ENCODE results near the gene LDB3.

Gene LDB3

GRCh38 chr10:86648704-86649427 is 19.4 kb upstream of the LDB3 start:
- CTCF ChIA-PET: interaction anchor here (0.6 to 2.1 kb wide), 2 partner anchors 35 to 125 kb away, joined by 4 to 5 read pairs; no protein-coding TSS in a partner anchor
- POLR2A ChIA-PET: no interaction called here
- TF ChIP-seq ELF4 (IDR thresholded peaks at IDR 0.05) (no peak), PKNOX1 (IDR thresholded peaks at IDR 0.05) (no peak), ARNT (IDR thresholded peaks at IDR 0.05) (no peak), SUZ12 (IDR thresholded peaks at IDR 0.05) (no peak), NFRKB (IDR thresholded peaks at IDR 0.05) (no peak), BHLHE40 (IDR thresholded peaks at IDR 0.05; ENCODE audit: borderline replicate concordance) (no peak), ZNF384 (IDR thresholded peaks at IDR 0.05) (no peak), LEF1 (IDR thresholded peaks at IDR 0.05; ENCODE audit: borderline replicate concordance) (no peak), L3MBTL2 (conservative IDR thresholded peaks at IDR 0.05) (no peak), FOXA1 (IDR thresholded peaks at IDR 0.05) (no peak), HDGF (IDR thresholded peaks at IDR 0.05; ENCODE audit: borderline replicate concordance) (no peak), CTBP1 (IDR thresholded peaks at IDR 0.05; ENCODE audit: borderline replicate concordance) (no peak), FOXM1 (IDR thresholded peaks at IDR 0.05; ENCODE audit: borderline replicate concordance) (no peak), FOXK2 (IDR thresholded peaks at IDR 0.05) (no peak), TARDBP (IDR thresholded peaks at IDR 0.05) (no peak), SP1 (IDR thresholded peaks at IDR 0.05) (no peak)
- no peak for DNase-seq (ENCODE audit: extremely low spot score)

GRCh38 chr10:86649471-86650150 is 18.7 kb upstream of the LDB3 start:
- ChIA-PET CTCF (interaction anchor here (2.1 kb wide), 1 partner anchor 35 kb away, joined by 4 read pairs; no protein-coding TSS in a partner anchor), POLR2A (no interaction called here)
- no peak for TF ChIP-seq SP1 (IDR thresholded peaks at IDR 0.05)
- no peak for TF ChIP-seq NFRKB (IDR thresholded peaks at IDR 0.05)
- TF ChIP-seq PKNOX1 (IDR thresholded peaks at IDR 0.05): no peak
- no peak for TF ChIP-seq CTBP1 (IDR thresholded peaks at IDR 0.05; ENCODE audit: borderline replicate concordance)
- TF ChIP-seq BHLHE40 (IDR thresholded peaks at IDR 0.05; ENCODE audit: borderline replicate concordance): no peak
- TF ChIP-seq L3MBTL2 (conservative IDR thresholded peaks at IDR 0.05): no peak
- TF ChIP-seq ZNF384 (IDR thresholded peaks at IDR 0.05): no peak
- TF ChIP-seq ELF4 (IDR thresholded peaks at IDR 0.05): no peak
- TF ChIP-seq FOXA1 (IDR thresholded peaks at IDR 0.05): no peak
- TF ChIP-seq ARNT (IDR thresholded peaks at IDR 0.05): no peak
- TF ChIP-seq HDGF (IDR thresholded peaks at IDR 0.05; ENCODE audit: borderline replicate concordance): no peak
- TF ChIP-seq TARDBP (IDR thresholded peaks at IDR 0.05): no peak
- DNase-seq (ENCODE audit: extremely low spot score): no peak

- TF ChIP-seq TARDBP (IDR thresholded peaks at IDR 0.05) (no peak), ZNF384 (IDR thresholded peaks at IDR 0.05) (no peak), L3MBTL2 (conservative IDR thresholded peaks at IDR 0.05) (no peak), ARNT (IDR thresholded peaks at IDR 0.05) (no peak), LEF1 (IDR thresholded peaks at IDR 0.05; ENCODE audit: borderline replicate concordance) (no peak), FOXK2 (IDR thresholded peaks at IDR 0.05) (no peak), HDGF (IDR thresholded peaks at IDR 0.05; ENCODE audit: borderline replicate concordance) (no peak), FOXM1 (IDR thresholded peaks at IDR 0.05; ENCODE audit: borderline replicate concordance) (no peak), SP1 (IDR thresholded peaks at IDR 0.05) (no peak), CTBP1 (IDR thresholded peaks at IDR 0.05; ENCODE audit: borderline replicate concordance) (no peak), ELF4 (IDR thresholded peaks at IDR 0.05) (no peak), BHLHE40 (IDR thresholded peaks at IDR 0.05; ENCODE audit: borderline replicate concordance) (no peak), NFRKB (IDR thresholded peaks at IDR 0.05) (no peak), SUZ12 (IDR thresholded peaks at IDR 0.05) (no peak), PKNOX1 (IDR thresholded peaks at IDR 0.05) (no peak)
- DNase-seq (ENCODE audit: extremely low spot score): no peak
- ChIA-PET POLR2A (no interaction called here), CTCF (no interaction called here)
These were observed 18.2 kb upstream of the LDB3 start for GRCh38 chr10:86650151-86650550.

- TF ChIP-seq LEF1 (IDR thresholded peaks at IDR 0.05; ENCODE audit: borderline replicate concordance) (no peak), FOXM1 (IDR thresholded peaks at IDR 0.05; ENCODE audit: borderline replicate concordance) (no peak), ARNT (IDR thresholded peaks at IDR 0.05) (no peak), CTBP1 (IDR thresholded peaks at IDR 0.05; ENCODE audit: borderline replicate concordance) (no peak), ELF4 (IDR thresholded peaks at IDR 0.05) (no peak), FOXA1 (IDR thresholded peaks at IDR 0.05) (no peak), TARDBP (IDR thresholded peaks at IDR 0.05) (no peak), ZNF384 (IDR thresholded peaks at IDR 0.05) (no peak), L3MBTL2 (conservative IDR thresholded peaks at IDR 0.05) (no peak), BHLHE40 (IDR thresholded peaks at IDR 0.05; ENCODE audit: borderline replicate concordance) (no peak), SP1 (IDR thresholded peaks at IDR 0.05) (no peak), SUZ12 (IDR thresholded peaks at IDR 0.05) (no peak), PKNOX1 (IDR thresholded peaks at IDR 0.05) (no peak), NFRKB (IDR thresholded peaks at IDR 0.05) (no peak), HDGF (IDR thresholded peaks at IDR 0.05; ENCODE audit: borderline replicate concordance) (no peak), FOXK2 (IDR thresholded peaks at IDR 0.05) (no peak)
- DNase-seq (ENCODE audit: extremely low spot score): no peak
- ChIA-PET POLR2A (no interaction called here), CTCF (no interaction called here)
These were observed 17.3 kb upstream of the LDB3 start for GRCh38 chr10:86651021-86651471.

Data from HEK293T (cell line).